LNCaP clone FGC (cell line): ENCODE data around the gene THOP1.

Source experiments
- DNase-seq: peaks from one replicate; pipeline ENCODE4 v3.0.0-alpha.2; 2011; ENCODE audit warnings: low read depth
- H3K4me3 ChIP-seq: 2 replicates; pipeline ENCODE4 v1.5.1; 2011; ENCODE audit warnings: mild to moderate bottlenecking, low read depth, low read length, control low read depth
- CTCF ChIP-seq: IDR thresholded peaks from 2 replicates; pipeline ENCODE4 v1.5.1; 2012; ENCODE audit warnings: mild to moderate bottlenecking; ENCODE audit not compliant: control insufficient read depth, insufficient read depth; ENCODE audit errors: extremely low read depth

THOP1 gene

DNA sequence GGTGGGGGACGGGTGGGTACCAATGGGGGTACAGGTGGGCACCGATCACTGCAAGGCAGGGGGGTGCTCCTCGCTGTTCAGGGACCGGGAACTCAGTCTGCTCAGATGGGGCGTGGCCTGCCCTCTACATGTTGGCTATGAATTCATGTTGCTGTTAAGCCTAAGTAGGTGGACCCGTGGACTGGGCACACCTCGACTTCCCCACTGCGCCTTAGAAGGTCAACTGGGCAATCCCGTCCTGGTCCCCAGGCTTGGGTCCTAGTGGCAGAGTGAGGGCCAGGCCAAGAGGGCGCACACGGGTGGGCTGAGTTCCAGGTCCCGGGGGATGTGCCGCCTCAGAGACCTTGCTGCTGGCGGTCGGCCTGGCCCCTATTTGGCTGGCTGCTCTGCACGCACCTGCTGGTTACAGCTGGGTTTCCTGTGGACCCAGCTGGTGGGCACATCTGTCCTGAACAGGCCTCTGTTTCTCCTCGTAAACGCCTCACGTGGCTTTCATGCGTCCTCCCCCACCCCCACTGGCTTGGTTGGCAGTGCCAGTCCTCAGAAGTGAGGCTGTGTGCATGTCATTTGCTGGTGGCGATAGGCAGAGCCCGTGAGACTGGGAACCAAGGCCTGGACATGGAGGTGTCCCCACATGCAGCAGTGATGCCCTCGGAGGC lies 20.8 kb downstream of the THOP1 start:
- H3K4me3 ChIP-seq = no peak overlapping the region
- TF ChIP-seq CTCF = no peak

GRCh38 chr19:2806736-2807378 lies 21.6 kb downstream of the THOP1 start:
- TF ChIP-seq CTCF = no peak
- DNase-seq = no peak
- H3K4me3 ChIP-seq = no peak overlapping the region

More for the DNA sequence above, 20.8 kb downstream of the THOP1 start:
- no peak for DNase-seq

DNA sequence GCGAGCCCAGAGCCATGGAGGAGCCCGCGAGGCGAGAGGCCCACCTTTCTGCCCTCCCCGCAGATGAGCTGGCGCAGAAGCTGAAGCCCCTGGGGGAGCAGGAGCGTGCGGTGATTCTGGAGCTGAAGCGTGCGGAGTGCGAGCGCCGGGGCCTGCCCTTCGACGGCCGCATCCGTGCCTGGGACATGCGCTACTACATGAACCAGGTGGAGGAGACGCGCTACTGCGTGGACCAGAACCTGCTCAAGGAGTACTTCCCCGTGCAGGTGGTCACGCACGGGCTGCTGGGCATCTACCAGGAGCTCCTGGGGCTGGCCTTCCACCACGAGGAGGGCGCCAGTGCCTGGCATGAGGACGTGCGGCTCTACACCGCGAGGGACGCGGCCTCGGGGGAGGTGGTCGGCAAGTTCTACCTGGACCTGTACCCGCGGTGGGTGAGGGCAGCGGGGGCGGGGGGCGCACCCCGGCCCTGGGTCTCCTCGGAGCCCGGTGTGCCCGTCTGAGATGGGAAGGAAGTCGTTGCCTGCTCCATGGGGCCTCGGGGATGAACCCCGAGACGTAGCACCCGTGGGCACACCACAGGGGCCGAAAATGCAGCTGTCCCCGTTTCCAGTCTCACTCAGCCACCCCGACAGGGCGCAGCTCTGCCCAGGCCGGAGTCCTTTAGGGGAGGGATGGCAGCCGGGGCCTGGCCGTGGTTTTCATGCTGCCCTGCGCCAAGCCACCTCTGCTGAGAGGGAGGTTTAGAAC lies 22.3 kb downstream of the THOP1 start:
- no peak for TF ChIP-seq CTCF
- no peak for DNase-seq
- H3K4me3 ChIP-seq = no peak overlapping the region

DNA sequence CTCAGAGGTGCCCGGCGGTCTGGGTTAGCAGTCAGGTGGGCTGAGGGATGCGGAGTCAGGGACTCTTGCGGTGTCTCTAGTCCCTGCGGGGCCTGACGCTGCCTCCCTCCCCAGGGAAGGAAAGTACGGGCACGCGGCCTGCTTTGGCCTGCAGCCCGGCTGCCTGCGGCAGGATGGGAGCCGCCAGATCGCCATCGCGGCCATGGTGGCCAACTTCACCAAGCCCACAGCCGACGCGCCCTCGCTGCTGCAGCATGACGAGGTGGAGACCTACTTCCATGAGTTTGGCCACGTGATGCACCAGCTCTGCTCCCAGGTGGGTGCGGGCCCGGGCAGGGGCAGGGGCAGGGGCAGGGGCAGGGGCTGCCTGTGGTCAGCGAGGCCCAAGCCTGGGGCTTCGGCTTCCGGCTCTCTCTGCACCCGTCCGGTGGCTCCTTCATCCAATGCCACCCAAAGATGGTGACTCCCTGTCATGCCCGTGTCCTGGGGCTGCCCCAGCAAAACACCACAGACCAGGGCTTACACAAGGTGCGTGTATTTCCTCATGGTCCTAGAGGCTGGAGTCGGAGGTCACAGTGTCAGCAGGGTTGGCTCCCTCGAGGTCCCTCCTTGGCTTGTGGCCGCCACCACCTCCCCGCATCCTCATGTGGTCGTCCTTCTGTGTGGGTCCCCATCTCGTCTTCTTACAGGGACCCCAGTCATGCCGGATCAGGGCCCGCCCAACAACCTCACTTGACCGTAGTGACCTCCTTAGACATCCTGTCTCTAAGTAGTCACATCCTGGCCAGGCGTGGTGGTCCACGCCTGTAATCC lies 23.0 kb downstream of the THOP1 start:
- no peak overlapping the region for H3K4me3 ChIP-seq
- no peak for DNase-seq
- no peak for TF ChIP-seq CTCF

GRCh38 chr19:2809387-2810140 lies 24.3 kb downstream of the THOP1 start:
- TF ChIP-seq CTCF = no peak
- no peak overlapping the region for H3K4me3 ChIP-seq
- no peak for DNase-seq

DNA sequence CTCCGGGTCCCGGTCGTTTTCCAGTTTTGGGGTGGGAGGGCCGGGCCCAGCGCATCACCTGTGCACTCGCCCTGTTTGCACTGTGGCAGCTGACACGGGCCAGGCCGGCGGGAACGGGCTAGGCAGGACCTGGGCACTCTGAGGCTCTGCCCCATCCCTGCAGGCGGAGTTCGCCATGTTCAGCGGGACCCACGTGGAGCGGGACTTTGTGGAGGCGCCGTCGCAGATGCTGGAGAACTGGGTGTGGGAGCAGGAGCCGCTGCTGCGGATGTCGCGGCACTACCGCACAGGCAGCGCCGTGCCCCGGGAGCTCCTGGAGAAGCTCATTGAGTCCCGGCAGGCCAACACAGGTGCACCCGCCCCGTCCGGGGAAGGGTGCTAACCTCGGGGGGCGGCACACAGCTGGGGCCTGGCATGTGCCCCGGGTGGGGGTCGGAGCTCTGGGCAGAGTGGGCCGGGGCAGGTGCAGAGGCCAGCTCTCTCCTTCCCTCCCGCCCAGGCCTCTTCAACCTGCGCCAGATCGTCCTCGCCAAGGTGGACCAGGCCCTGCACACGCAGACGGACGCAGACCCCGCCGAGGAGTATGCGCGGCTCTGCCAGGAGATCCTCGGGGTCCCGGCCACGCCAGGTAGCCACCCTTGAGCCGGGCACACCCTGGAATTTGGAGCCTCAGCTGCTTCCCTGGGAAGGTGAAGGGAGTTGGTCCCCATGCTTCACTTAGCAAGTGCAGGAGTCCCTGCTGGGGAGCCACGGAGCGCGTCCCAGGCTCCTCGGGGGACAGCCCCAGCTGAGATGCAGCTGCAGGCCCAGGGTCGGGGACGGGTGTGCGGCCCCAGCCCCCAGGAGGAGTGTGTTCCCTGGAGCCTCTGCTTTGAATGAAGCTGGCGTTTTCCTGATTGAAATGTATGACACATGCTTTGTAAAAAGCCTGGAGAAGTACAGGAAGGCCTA lies 25.1 kb downstream of the THOP1 start:
- no peak overlapping the region for H3K4me3 ChIP-seq
- no peak for DNase-seq
- no peak for TF ChIP-seq CTCF
